HG02759 (cell line): ENCODE results near the gene SCYGR4.
"Not testable (repeated sequence)": the region's sequence is repeated elsewhere in the genome, so short reads cannot be mapped to it uniquely, and the experiment has no call there.

Experiments used
- ATAC-seq: cut with Tn5 transposase; IDR thresholded peaks from one replicate; pipeline ENCODE4 v1.9.1; 2021; ENCODE audit warnings: mild to moderate bottlenecking, moderate library complexity; ENCODE audit not compliant: unreplicated experiment

Gene SCYGR4, protein sequence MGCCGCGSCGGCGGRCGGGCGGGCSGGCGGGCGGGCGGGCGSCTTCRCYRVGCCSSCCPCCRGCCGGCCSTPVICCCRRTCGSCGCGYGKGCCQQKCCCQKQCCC

GRCh38 chr2:227617316-227618230, at the start of gene SCYGR4:
Gene SCYGR4 (plus strand): TSS chr2:227617498. CDS start chr2:227617498, 0 bp downstream.
- no peak for ATAC-seq

- no peak for ATAC-seq
These were observed 48.5 kb upstream of the SCYGR4 start for GRCh38 chr2:227568852-227569169.

DNA sequence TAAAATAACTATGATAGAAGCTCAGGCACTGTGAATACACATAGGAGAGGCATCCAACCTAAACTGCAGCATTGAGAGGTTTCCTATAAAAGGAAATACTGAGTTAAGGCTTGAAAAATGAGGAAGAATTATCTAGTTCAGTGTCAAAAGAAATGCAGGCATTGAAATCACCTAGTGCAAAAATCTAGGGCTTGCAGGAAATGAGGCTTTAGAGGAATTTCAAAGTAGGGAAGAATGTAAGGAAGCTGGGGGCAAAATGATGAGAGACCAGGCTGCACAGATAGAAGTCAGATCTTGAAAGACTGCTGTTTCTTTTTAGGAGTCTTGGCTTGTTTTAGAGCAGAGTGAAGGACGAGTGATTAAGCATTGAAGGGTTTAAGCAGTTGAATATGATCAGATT, 46.7 kb upstream of the SCYGR4 start:
- no peak for ATAC-seq

GRCh38 chr2:227576110-227576509, 41.2 kb upstream of the SCYGR4 start:
- ATAC-seq, result no peak

GRCh38 chr2:227576812-227577211, 40.5 kb upstream of the SCYGR4 start:
- ATAC-seq, result no peak

- ATAC-seq, result no peak
These were observed 39.7 kb upstream of the SCYGR4 start for GRCh38 chr2:227577555-227577954.

DNA sequence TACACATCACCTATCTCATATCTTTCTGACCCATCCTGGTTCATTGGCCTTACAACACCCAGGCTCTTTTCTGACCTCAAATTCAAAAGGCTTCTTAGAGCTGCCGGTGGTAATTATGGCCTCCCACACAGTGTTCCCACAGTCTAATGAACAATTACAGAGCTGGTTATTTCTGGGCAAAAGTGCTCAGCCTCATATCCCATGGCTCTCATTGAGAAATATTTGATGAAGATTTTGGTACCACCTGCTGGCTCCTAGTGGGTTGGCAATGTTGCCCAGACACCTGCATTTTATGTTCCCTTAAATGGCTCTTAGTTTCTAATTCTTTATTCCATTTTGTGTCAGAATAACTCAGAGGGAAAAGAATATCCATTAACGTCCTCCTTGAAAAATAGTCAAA, 38.7 kb upstream of the SCYGR4 start:
- ATAC-seq, result no peak

GRCh38 chr2:227579791-227580190, 37.5 kb upstream of the SCYGR4 start:
- ATAC-seq, result no peak

DNA sequence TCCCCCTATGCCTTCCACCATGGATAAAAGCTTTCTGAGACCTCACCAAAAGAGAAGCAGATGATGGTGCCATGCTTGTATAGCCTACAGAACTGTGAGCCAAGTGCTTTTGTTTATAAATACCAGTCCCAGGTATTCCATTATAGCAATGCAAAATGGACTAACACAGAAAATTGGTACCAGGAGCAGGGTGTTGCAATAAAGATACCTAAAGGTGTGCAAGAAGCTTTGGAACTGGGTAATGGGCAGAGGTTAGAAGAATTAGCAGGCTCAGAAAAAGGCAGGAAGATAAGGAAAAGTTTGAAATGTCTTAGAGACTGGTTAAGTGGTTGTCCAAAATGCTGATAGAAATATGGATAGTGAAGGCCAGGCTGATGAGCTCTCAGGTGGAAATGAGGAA, 34.9 kb upstream of the SCYGR4 start:
- no peak for ATAC-seq

DNA sequence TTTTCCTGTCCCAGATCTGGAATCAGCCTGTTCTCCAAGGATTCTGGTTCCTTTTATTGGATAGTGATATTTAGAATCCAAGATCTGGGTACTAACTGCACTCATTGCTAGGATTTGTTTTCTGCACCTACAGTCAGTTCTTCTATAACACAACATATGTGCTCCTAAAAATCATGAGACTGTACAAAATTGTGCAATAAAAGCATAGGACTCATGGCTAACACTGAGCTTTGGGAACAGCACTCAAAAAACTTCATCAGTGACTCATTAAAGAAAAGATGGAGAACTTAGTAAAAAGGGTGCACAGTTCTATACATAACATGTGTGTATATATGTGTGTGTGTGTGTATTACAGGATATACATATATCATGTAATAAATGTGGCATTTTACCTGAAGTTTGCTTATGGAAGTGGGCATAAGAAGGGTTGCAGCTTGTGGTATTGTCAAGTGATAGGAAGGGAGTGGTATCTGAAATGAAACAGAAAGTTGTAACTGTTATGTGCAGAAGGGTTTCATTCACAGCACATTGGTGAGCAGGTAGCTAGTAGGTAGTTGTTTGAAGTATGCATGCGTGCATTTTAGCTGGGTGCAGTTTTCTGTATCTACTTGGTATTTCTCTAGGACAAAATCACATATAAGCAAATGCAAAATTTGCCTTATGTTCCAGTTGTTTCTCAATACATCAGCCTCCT, 24.5 kb upstream of the SCYGR4 start:
- ATAC-seq, result no peak

- ATAC-seq, result no peak
These were observed 21.5 kb upstream of the SCYGR4 start for GRCh38 chr2:227595797-227596196.

DNA sequence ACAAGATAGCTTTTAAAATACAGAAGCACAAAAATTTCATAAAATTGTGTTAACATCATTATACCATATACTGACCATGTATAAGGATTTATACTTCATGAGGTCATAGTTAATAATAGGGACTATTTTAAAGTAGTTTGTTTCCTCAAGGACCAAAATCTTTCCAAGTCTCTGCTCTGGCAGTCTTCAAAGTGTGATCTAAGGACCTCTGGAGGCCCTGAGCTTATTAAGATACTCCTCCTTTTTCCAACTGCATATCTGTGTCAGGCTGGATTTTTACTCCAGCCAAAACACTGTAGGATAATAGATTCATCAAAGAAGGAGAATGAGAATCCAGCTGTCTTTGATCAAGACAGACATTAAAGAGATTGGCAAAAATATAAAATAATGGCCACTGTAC, 20.3 kb upstream of the SCYGR4 start:
- no peak for ATAC-seq

DNA sequence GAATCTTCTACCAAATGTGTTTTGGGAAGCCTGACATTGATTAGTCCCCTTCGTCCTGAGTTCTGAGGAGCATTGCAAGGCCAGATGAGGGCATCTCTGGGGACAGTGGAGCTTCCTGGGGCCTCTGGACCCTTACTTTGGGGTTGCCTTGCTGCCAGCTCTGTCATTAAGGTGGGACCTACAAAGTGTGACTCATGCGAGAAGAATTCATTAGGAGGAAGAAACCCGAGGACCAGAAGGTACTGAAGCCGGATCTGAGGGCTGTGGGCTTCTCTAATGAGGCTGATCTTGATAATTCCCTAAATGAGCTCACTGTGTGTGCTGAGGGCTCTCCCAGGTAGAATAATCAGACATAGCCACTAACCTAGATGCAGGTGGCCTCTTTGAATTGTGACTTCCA, 19.3 kb upstream of the SCYGR4 start:
- ATAC-seq, result no peak

DNA sequence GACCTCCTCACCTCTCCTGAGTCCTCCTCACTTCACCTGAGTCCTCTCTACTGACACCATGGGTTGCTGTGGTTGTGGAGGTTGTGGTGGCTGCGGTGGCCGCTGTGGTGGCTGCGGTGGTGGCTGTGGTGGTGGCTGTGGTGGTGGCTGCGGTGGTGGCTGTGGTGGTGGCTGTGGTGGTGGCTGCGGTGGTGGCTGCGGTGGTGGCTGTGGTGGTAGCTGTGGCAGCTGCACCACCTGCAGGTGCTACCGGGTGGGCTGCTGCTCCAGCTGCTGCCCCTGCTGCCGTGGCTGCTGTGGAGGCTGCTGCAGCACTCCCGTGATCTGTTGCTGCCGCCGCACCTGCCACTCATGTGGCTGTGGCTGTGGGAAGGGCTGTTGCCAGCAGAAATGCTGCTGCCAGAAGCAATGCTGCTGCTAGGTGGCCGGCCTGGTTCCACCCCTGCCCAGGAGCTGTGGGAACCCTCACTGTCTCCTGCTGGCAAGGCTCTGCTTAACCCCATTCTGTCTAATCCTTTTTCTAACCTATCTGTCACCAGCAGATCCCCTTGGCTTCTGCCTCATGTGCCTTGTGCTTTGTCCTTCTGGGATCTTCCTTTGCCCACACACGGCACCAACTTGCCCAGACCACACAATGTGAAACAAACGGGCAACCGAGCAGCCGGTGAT, 18.3 kb upstream of the SCYGR4 start, which contains the start of gene SCYGR2:
Gene SCYGR2 (plus strand): TSS at position 59 of the 669 bp plus-strand sequence. CDS start 0 bp downstream, at position 59.
- not testable (repeated sequence) for ATAC-seq

DNA sequence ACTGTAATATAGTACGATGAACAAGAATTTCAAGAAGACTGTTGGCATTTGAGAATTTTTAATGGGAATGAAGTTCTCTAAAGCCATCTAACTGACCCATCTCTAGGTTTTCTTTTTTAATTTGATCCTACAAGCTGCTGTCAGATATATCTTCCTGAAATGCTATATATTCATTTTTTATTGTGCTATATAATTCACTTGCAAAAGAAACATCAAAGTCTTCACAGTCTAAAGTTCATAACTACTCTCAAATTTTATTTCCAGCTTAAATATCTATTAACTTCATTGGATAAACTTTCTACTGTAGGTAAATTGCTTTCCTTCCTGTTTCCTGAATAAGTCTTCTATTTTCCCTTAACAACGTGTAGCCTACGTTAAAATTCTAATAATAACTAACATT, 14.9 kb upstream of the SCYGR4 start:
- ATAC-seq, result no peak

- ATAC-seq, result no peak
These were observed 10.8 kb upstream of the SCYGR4 start for GRCh38 chr2:227606476-227606875.

DNA sequence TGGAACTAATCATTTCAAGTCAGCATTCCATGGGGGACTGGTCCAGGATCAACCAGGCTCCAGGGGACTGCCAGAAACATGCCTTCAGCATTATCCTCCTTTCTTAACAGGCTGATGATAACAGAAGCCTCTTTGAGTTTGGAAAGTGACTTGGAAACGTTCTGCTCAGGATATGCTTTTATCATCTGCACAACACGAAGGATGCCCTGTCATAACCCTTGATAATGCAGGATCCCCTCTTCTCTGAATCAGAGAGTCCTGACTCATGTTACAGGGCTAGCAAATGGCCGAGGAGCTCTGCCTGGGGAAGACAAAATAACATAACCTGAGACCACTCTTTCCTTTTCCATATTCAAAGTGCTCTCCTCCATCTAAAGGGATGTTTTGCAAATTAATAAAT, 9.4 kb upstream of the SCYGR4 start:
- no peak for ATAC-seq

DNA sequence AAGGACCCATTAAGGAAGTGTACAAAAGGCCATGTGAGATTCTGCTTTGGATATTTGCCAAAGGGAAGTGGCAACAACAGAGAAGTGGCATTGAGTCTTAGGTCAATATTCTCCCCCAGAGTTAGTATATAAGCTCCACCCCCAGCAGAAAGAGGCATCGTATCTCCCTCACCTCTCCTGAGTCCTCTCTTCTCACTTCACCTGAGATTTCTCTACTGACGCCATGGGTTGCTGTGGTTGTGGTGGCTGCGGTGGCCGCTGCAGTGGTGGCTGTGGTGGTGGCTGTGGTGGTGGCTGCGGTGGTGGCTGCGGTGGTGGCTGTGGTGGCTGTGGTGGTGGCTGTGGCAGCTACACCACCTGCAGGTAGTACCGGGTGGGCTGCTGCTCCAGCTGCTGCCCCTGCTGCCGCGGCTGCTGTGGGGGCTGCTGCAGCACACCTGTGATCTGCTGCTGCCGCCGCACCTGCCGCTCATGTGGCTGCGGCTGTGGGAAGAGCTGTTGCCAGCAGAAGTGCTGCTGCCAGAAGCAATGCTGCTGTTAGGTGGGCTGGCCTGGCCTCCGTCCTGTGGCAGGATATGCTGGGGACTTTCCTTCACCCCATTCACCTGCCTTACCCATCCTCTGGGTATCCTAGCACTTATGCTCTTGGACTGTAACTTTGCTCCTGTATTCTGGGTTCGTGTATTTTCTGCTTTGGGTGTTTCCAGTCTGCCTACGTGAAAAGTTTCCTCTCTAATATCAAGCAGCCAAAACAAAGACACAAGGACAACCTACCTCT, 8.5 kb upstream of the SCYGR4 start:
- ATAC-seq, result peak; percentile 43

DNA sequence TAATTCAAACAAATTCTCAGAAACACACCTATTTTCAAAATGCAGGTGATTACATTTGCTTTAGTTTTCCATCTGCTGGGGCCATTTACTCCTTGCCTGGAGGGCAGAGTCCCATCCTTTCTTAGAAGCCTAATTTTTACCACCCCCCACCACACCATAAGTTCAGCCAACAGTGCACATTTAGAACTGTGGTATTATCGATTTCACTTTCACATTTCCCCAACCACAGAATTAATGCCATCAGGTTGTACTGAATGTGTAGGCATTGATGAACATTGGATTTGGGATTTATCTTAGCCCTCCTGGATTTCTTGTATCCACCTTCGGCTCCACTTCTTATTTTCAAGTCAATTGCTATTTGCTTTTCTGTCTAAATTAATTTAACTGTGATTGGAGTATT, 7.2 kb upstream of the SCYGR4 start:
- ATAC-seq, result no peak

GRCh38 chr2:227612546-227613271, 4.6 kb upstream of the SCYGR4 start:
- ATAC-seq, result no peak
